Body of pancreas (tissue), 4 donors: ENCODE measurements around the gene CHRNA5.

ENCODE experiments used
- POLR2A ChIP-seq, 3 donors: fragments of 450-650 bp; IDR thresholded peaks; one replicate each; pipeline ENCODE4 v1.6.1; 2016; ENCODE audit warnings: antibody characterized with exemption in 3 of 3, mild to moderate bottlenecking in 2 of 3
- TF ChIP-seq, protein P1 (sequence below), 7 experiments: fragments of 450-650 bp in 4 of 7; fragments of 200-600 bp in 3 of 7; sonication (generic) in 3 of 7; IDR thresholded peaks; one replicate each; pipeline ENCODE4 v1.5.1; 2016 to 2019; ENCODE audit warnings: antibody characterized with exemption in 7 of 7

DNA sequence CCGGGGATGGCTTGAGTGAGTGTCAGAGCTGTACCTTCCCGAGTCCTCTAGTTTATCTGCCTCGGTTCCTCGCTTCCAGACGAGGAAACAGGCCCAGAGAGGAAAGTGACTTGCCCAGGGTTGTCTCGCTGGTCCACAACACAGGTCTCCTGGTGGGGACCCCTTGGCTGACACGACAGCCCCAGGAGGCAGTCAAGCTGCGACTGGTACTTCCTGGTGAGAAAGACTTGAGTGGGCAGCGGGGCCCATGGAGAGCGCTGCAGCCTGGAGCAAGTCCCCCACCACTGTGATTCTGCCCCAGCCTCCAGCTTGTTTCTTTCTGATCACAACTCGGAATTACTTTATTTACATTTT, 600 bp upstream of the CHRNA5 start:
- TF ChIP-seq, protein P1, sequence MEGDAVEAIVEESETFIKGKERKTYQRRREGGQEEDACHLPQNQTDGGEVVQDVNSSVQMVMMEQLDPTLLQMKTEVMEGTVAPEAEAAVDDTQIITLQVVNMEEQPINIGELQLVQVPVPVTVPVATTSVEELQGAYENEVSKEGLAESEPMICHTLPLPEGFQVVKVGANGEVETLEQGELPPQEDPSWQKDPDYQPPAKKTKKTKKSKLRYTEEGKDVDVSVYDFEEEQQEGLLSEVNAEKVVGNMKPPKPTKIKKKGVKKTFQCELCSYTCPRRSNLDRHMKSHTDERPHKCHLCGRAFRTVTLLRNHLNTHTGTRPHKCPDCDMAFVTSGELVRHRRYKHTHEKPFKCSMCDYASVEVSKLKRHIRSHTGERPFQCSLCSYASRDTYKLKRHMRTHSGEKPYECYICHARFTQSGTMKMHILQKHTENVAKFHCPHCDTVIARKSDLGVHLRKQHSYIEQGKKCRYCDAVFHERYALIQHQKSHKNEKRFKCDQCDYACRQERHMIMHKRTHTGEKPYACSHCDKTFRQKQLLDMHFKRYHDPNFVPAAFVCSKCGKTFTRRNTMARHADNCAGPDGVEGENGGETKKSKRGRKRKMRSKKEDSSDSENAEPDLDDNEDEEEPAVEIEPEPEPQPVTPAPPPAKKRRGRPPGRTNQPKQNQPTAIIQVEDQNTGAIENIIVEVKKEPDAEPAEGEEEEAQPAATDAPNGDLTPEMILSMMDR (IDR thresholded peaks at IDR 0.05): no peak
- no peak for TF ChIP-seq POLR2A (IDR thresholded peaks at IDR 0.05)
